HG03520 (cell line): ENCODE measurements around the gene EPN2.

Experiments
- ATAC-seq: cut with Tn5 transposase; IDR thresholded peaks from one replicate; pipeline ENCODE4 v1.9.1; 2021; ENCODE audit warnings: mild to moderate bottlenecking, moderate library complexity; ENCODE audit not compliant: unreplicated experiment

The EPN2 gene

GRCh38 chr17:19362277-19363113 is 125.3 kb downstream of the EPN2 start, which contains the start of gene B9D1:
Gene B9D1, minus strand, starts transcription at chr17:19362723. Its CDS starts 154 bp downstream, at chr17:19362569.
- peak; percentile 71 for ATAC-seq

DNA sequence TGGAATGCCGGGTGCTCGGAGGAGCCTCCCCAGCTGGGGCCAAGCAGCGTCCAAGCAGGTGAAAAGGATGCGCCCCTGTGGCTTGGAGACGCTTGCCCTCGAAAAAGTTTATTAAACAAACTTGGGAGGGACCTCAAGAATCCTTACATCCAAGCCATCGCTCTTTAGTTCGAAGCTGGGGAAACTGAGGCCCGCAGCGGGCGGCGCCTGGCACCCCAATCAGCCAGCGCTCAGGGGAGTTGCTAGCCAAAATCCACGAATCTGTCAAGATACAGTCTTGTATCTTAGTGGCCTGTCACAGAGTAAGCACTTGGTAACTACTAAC is 125.9 kb downstream of the EPN2 start:
- ATAC-seq, result no peak

DNA sequence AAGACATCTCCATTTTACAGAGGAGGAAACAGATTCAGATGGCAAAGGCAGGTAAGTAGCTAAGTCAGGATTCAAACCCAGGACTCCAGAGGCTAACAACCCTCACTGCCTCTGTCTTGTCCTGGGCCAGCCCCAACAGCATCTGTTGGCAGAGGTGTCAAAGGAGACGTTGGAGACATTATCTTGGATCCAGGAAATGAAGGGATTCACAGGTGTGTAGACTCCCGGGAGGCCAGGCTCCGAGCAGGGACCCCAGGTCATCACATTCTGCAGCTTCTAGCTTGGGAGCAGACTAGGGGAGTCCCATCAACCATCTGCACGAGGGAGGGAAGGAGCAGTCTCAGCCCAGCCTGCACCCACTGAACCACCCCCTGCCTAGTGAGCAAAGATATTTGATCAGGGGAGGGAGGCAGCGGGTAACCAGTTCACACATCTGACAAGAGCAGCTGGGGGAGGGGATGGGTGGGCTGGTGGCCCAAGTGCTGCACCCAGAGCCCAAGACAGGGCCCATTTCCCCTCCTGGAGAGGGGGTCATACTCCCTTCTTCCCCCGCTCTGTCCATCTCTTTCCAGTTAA is 126.4 kb downstream of the EPN2 start:
- ATAC-seq, result no peak

DNA sequence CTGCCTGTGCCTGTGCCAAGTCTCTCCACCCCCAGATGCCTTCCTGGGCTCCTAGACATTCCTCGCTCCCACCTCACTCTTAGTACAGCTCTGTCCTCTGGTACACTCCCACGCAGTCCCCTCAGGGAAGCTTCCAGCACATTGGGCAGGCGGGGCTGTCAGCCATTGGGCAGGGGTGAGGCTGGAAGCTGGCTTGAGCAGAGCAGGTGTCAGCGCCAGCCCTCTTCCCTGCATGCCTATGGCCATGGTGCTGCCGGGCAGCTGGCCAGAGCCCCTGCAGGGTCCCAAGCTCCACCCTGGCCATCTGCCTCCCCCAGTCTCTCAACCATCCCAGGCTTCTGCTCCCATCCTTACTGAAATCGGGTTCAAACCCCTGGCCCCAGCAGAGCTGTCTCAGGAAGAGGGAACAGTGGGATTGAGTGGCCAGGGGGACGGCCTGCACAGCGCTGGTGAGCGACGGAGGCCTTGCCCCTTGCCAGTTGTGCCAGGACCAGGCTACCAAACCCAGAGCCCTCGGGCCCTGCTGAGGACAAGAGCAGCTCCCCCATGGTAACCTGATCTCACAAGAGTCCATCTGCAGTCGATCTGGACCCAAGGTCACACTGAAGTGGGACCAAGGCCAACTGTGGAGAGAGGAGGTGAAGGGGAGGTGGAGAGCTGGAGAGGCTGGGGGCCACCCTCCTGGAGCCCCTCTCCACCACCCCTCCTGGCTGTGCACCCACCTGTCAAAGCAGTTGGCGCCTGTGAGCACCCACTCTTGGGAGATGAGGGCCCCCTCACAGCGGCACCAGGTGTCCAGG is 127.7 kb downstream of the EPN2 start:
- ATAC-seq, result no peak

DNA sequence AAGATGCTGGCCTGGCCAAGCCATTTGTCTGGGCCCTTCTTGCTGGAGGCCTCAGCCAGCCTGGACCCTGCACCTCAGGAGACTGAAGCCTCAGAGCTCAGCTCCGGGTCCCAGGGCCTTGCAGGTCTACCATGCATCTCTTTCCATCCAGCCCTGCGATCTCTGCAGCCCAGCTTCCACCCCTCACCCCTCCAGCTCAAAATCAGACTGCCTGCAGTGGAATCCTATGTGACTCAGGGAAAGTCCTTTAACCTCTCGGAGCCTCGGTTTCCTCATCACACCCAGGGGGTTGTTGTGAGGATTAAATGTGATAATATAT is 128.3 kb downstream of the EPN2 start:
- ATAC-seq, result no peak

GRCh38 chr17:19365833-19366636 is 128.9 kb downstream of the EPN2 start:
- no peak for ATAC-seq

- no peak for ATAC-seq
Measured at GRCh38 chr17:19366637-19366972, 129.4 kb downstream of the EPN2 start.

- no peak for ATAC-seq
Measured at GRCh38 chr17:19368229-19368628, 131.1 kb downstream of the EPN2 start.

- no peak for ATAC-seq
Measured at GRCh38 chr17:19369107-19369778, 132.1 kb downstream of the EPN2 start.

DNA sequence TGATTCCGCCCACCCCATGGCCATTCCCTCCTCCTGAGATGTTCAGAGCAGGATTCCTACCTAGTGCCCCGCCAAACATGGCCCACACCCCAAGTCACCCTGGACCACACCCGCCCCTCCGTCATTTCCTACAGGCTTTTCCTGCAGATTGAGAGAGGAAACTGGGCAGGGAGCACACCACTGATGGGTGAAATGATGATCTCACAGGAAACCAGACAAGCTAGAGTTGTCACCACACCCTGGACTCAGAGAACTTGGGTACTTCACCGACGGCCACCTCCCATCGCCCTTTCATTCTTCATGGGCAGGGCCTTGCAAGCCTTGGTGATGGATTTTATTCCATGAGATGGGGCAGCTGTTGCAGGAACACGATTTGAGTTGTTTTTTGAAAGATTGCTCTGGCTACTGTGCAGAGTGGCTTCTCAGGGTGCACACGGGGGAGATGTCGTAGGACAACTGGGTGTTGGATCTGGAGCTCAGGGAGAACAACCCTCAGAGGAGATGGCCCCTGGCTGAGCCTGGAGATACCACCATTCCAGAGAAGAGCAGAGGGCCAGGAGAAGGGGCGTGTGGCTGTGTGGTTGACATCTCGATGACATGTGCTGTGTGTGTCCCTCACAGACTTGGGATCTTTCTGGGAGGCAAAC is 132.8 kb downstream of the EPN2 start:
- ATAC-seq, result no peak

DNA sequence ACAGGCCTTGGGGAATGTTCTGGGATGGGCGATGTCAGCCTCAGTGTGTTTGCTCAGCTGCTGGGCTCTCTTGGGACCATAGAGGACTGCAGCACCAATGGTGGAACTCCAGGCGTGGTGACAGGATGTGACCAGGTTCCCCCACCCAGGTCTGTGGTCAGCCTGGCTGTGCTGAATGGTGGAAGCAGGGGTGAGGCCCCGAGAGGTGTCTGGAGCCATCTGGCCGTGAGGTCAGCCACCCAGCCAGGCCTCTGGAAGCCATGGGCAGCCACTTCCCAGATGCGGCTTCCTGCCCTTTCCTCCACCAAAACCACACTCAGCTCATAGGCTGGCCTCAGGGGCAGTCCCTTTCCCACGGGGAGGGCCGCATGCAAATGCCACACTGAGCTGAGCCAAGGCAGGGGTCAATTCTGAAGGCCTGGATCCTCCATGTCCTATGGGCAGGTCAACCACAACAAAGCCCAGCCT is 133.4 kb downstream of the EPN2 start:
- ATAC-seq, result no peak

DNA sequence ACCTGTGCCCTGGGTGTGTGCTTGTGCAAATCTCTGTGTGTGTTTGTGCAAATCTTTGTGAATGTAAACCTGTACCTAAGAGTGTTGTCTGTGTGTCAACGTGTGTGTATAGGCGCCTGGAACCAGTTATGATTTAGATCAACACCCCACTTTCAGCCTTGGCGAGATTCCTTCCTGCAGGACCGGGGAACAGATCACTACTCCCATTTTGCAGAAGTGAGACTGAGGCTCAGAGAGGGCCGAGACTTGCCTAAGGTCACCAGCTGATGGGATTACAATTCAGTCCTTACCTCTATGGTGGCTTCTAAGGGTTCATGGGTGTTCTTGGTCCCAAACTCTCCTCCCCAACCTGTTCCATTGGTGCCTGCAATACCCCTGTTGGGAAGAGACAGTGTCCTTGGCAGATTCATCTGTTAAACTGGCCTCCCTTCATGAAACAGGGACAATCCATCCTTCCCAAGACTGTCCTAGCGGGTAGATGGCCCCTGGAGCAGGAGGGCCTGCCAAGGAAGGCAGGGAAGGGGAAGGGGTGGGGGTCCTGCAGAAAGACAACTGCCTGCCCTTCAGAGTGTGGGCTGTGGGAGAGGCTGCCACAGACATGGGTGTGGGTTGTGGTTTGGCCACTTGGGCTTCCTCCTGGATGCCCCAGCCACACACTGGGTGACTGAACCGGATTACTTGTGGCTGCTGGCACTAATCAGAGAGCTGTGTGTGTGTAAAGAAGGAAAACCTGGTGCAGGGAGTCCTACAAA is 134.3 kb downstream of the EPN2 start:
- no peak for ATAC-seq

DNA sequence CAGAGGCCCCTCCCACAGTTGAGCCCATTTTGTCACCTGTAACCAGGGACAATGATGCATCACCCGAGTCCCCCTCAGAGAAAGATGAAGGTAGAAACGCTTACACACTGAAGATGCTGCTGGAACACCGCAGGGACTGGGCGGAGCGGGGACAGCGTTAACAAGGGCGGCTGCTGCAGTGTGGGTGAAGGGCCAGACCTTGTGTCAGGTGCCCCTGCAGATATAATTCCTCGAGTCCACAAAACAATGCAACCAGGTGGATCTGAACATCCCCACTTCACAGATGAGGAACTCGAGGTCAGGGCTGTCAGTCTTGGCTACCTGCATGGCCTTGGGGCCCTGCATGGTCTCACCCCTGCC is 134.8 kb downstream of the EPN2 start:
- ATAC-seq, result no peak

- ATAC-seq, result no peak
Measured at GRCh38 chr17:19372439-19372838, 135.3 kb downstream of the EPN2 start.

GRCh38 chr17:19372866-19373504 is 135.8 kb downstream of the EPN2 start:
- ATAC-seq, result no peak

DNA sequence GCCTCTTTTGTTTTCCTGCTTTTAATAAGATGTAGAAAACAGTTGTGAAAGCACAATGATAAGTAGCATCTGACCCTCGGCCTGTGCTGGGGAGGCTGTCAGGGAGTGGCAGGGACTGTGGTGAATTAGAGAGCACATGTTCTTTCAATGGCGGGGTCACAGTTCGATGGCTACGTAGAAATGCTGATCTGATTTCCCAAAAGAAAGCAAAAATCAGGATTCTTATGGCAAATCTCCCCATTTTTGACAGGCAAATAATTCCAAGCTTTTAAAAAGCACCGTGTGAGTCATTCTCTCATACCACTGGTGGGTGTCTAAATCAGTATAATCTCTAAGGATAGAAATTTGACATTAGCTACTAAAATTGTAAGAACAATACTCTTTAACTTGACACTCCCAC is 137.0 kb downstream of the EPN2 start:
- ATAC-seq, result no peak

- no peak for ATAC-seq
Measured at GRCh38 chr17:19375732-19376131, 138.6 kb downstream of the EPN2 start.

GRCh38 chr17:19376811-19377210 is 139.6 kb downstream of the EPN2 start:
- no peak for ATAC-seq
